Adrenal gland (tissue), 5 donors: Measurements from ENCODE around the gene NOL4L.

Experiments used
- CTCF ChIP-seq, 6 experiments: fragments of 450-650 bp in 4 of 6; fragments of 200-600 bp in 2 of 6; sonication (generic) in 1 of 6; IDR thresholded peaks; 1 replicate in 5 of 6; 2 replicates in 1 of 6; pipeline versions ENCODE4 v1.5.1 to v1.8.0; 2016 to 2021; ENCODE audit warnings: antibody characterized with exemption in 6 of 6, mild to moderate bottlenecking in 2 of 6, moderate library complexity in 1 of 6
- POLR2A ChIP-seq, 2 donors: fragments of 450-650 bp; IDR thresholded peaks; one replicate each; pipeline ENCODE4 v1.6.1; 2017; ENCODE audit warnings: antibody characterized with exemption in 2 of 2, mild to moderate bottlenecking in 2 of 2, moderate library complexity in 1 of 2
- donor health status: DM: no; HTN: no; CAD: no.

DNA sequence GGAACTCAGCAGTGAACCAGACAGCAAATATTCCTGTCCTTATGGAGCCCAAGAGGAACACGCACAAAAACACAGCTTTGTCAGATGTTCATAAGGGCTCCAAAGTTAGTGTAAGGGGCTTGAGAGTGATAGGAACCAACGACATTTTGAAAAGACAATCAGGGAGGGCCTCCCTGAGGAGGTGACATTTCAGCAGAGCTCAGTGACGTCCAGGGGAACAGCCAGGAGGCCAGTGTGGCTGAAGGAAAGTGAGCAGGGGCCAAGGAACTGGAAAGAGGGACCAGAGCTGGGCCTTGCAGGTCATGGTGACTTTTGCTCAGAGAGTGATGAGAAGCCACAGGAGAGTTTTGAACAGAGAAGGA lies 16.1 kb downstream of the NOL4L start:
- TF ChIP-seq CTCF (IDR thresholded peaks at IDR 0.05) (no peak), POLR2A (IDR thresholded peaks at IDR 0.05) (no peak)
